IMR-90 (cell line): ENCODE measurements around the gene SAMD11. TPM values are rescaled to one million over a fixed set of nuclear protein-coding genes. Genes with fewer than 3 reads are reported as not detected.

Source experiments
- ATAC-seq: fragments of 200-7000 bp; cut with Tn5 transposase; 2 replicates; pipeline ENCODE4 v1.9.1; 2020; ENCODE audit warnings: low read depth, mild to moderate bottlenecking, moderate library complexity
- BruUV-seq: library from RNA; stranded (reverse); fragments of 400-500 nt; replicated peaks from 2 replicates; lab custom pipeline; 2021; lab: Mats Ljungman, UMichigan
- CTCF ChIA-PET: fragments of 300-600 bp; formaldehyde crosslinking; extraction: SDS; loops from one replicate; lab custom pipeline; 2021; ENCODE audit warnings: antibody characterized with exemption; lab: Yijun Ruan, JAX
- POLR2A ChIA-PET: fragments of 300-600 bp; sonication (Branson Sonifier 250); formaldehyde crosslinking; loops from one replicate; lab custom pipeline; 2022; ENCODE audit warnings: antibody characterized with exemption; ENCODE audit not compliant: unreplicated experiment; lab: Charles Lee
- DNase-seq: peaks from one replicate; pipeline ENCODE4 v3.0.0; 2013
- H2AFZ ChIP-seq: replicated peaks from 2 replicates; pipeline ENCODE3; 2013; ENCODE audit warnings: low read length, mild to moderate bottlenecking; ENCODE audit not compliant: poor library complexity
- H2AK5ac ChIP-seq: 2 replicates; pipeline ENCODE4 v1.6.1; 2013; ENCODE audit warnings: low read depth, low read length, inconsistent platforms
- H2AK9ac ChIP-seq: replicated peaks from 2 replicates; pipeline ENCODE3; 2013; ENCODE audit warnings: mild to moderate bottlenecking, low read depth, low read length, moderate library complexity; ENCODE audit not compliant: poor library complexity
- H2BK120ac ChIP-seq: 2 replicates; pipeline ENCODE4 v1.6.1; 2013; ENCODE audit warnings: low read depth, low read length, inconsistent platforms
- H2BK15ac ChIP-seq: 3 replicates; pipeline ENCODE4 v1.6.1; 2013; ENCODE audit warnings: low read depth, low read length, inconsistent platforms
- H2BK20ac ChIP-seq: 2 replicates; pipeline ENCODE4 v1.6.1; 2013; ENCODE audit warnings: low read depth, mild to moderate bottlenecking, inconsistent platforms, low read length, moderate library complexity
- H2BK5ac ChIP-seq: 2 replicates; pipeline ENCODE4 v1.6.1; 2013; ENCODE audit warnings: mild to moderate bottlenecking, low read depth, low read length, inconsistent platforms; ENCODE audit not compliant: poor library complexity, severe bottlenecking
- H3K14ac ChIP-seq: replicated peaks from 2 replicates; pipeline ENCODE4 v1.6.1; 2013; ENCODE audit warnings: low read depth, low read length, inconsistent platforms
- H3K18ac ChIP-seq: 2 replicates; pipeline ENCODE4 v1.6.1; 2013; ENCODE audit warnings: low read depth, low read length, control low read depth
- H3K23ac ChIP-seq: 2 replicates; pipeline ENCODE4 v1.6.1; 2013; ENCODE audit warnings: low read depth, low read length, inconsistent platforms
- H3K27ac ChIP-seq: 2 replicates; pipeline ENCODE4 v1.5.1; 2013; ENCODE audit warnings: mild to moderate bottlenecking, control low read depth, low read length; ENCODE audit not compliant: insufficient read depth
- H3K27me3 ChIP-seq: 2 replicates; pipeline ENCODE4 v1.6.1; 2013; ENCODE audit warnings: low read length; ENCODE audit not compliant: control insufficient read depth, insufficient read depth
- H3K36me3 ChIP-seq: 2 replicates; pipeline ENCODE4 v1.6.1; 2013; ENCODE audit warnings: low read length, mixed read lengths; ENCODE audit not compliant: control insufficient read depth, insufficient read depth
- H3K4ac ChIP-seq: 2 replicates; pipeline ENCODE4 v1.6.1; 2013; ENCODE audit warnings: low read depth, low read length, inconsistent platforms
- H3K4me1 ChIP-seq: 2 replicates; pipeline ENCODE4 v1.6.1; 2013; ENCODE audit warnings: low read length, mixed read lengths; ENCODE audit not compliant: control insufficient read depth, insufficient read depth
- H3K4me2 ChIP-seq: 2 replicates; pipeline ENCODE4 v1.6.1; 2013; ENCODE audit warnings: low read depth, mild to moderate bottlenecking, control low read depth, low read length, moderate library complexity
- H3K4me3 ChIP-seq: 2 replicates; pipeline ENCODE4 v1.5.1; 2013; ENCODE audit warnings: low read depth, mild to moderate bottlenecking, control low read depth, low read length, moderate library complexity; ENCODE audit not compliant: insufficient read depth
- H3K56ac ChIP-seq: 2 replicates; pipeline ENCODE4 v1.6.1; 2013; ENCODE audit warnings: low read length, inconsistent platforms; ENCODE audit not compliant: insufficient read depth; ENCODE audit errors: extremely low read depth
- H3K79me1 ChIP-seq, 2 experiments: 2 replicates each; pipeline ENCODE4 v1.6.1; 2013; ENCODE audit warnings: low read length in 2 of 2, inconsistent platforms in 1 of 2, low read depth in 1 of 2
- H3K9ac ChIP-seq: 2 replicates; pipeline ENCODE4 v1.6.1; 2013; ENCODE audit warnings: low read depth, low read length, control low read depth
- H3K9me1 ChIP-seq: 2 replicates; pipeline ENCODE4 v1.6.1; 2013; ENCODE audit warnings: low read length, inconsistent platforms; ENCODE audit not compliant: insufficient read depth
- H3K9me3 ChIP-seq: 2 replicates; pipeline ENCODE4 v1.6.1; 2013; ENCODE audit warnings: low read length; ENCODE audit not compliant: control insufficient read depth, insufficient read depth
- H4K20me1 ChIP-seq: 2 replicates; pipeline ENCODE4 v1.6.1; 2013; ENCODE audit warnings: low read length, inconsistent platforms; ENCODE audit not compliant: insufficient read depth
- H4K5ac ChIP-seq: 2 replicates; pipeline ENCODE4 v1.6.1; 2013; ENCODE audit warnings: mild to moderate bottlenecking, low read depth, low read length, control low read depth
- H4K8ac ChIP-seq, 2 experiments: 2 replicates each; pipeline ENCODE4 v1.6.1; 2013; ENCODE audit warnings: low read depth in 2 of 2, low read length in 2 of 2, control low read depth in 1 of 2, inconsistent platforms in 1 of 2
- H4K91ac ChIP-seq: 2 replicates; pipeline ENCODE4 v1.6.1; 2013; ENCODE audit warnings: low read depth, low read length, inconsistent platforms; ENCODE audit not compliant: insufficient read depth
- CEBPB ChIP-seq: IDR thresholded peaks from 2 replicates; pipeline ENCODE4 v1.6.1; 2012; ENCODE audit warnings: low read depth, low read length, improper control_type of control experiment
- NFE2L2 ChIP-seq: fragments of 150-350 bp; IDR thresholded peaks from 2 replicates; pipeline ENCODE4 v1.6.1; 2016; ENCODE audit warnings: low read depth, mild to moderate bottlenecking, low read length
- POLR2A ChIP-seq: IDR thresholded peaks from 2 replicates; pipeline ENCODE4 v1.6.1; 2012; ENCODE audit warnings: mild to moderate bottlenecking, low read depth, low read length
- WGBS, 2 experiments: methylation state at CpG; one replicate each; pipeline versions ENCODE4 v1.1.5 to v1.1.7; 2013; ENCODE audit warnings: missing lambda C conversion rate in 2 of 2; ENCODE audit not compliant: insufficient read length in 1 of 2; ENCODE audit errors: extremely low coverage in 2 of 2; 5-methylcytosine and 5-hydroxymethylcytosine counted together
- dilution Hi-C: fragments of 300-500 bp; cut with HindIII; formaldehyde crosslinking; loops from one replicate; pipeline ENCODE4 v1.14.3; 2018; ENCODE audit warnings: low sequenced_read_pairs; ENCODE audit not compliant: unreplicated experiment
- in situ Hi-C: fragments of 300-500 bp; cut with MboI; formaldehyde crosslinking; loops from 3 replicates; pipeline ENCODE4 v1.14.3; 2019; ENCODE audit warnings: low sequenced_read_pairs, inconsistent platforms, mixed read lengths
- intact Hi-C: fragments of 100-400 bp; cut with micrococcal nuclease; formaldehyde crosslinking; loops from 2 replicates; pipeline ENCODE4 v1.10.0; 2022
- polyA plus RNA-seq, 3 experiments: library from polyadenylated mRNA; depleted of rRNA; stranded (reverse); fragments of >200 nt; gene quantifications; 2 replicates each; pipeline ENCODE4 v1.2.3, GENCODE V29; 2012; ENCODE audit warnings: low replicate concordance in 1 of 3
- total RNA-seq: library from RNA; depleted of rRNA; stranded (reverse); fragments of >200 nt; gene quantifications from 2 replicates; pipeline ENCODE4 v1.2.3, GENCODE V29; 2012

The SAMD11 gene
- total and polyA plus RNA-seq, 2 of the 4 experiments (the other 2 are of a cell fraction), result 5.9 to 22.9 TPM

DNA sequence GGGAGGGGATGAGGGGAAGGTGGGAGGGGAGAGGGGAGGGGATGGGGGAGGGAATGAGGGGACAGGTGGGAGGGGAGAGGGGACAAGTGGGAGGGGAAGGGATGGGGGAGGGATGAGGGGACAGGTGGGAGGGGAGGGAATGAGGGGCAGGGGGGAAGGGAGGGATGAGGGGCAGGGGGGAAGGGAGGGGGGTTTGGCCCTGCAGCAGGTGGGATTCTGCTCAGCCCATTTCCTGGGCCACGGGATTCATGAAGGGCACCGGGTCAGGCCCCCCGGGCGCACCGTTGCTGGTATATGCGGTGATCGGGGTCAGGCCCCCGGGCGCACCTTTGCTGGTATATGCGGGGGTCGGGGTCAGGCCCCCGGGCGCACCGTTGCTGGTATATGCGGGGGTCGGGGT, 15.1 kb upstream of the SAMD11 start:
- no peak overlapping the region for H2BK15ac ChIP-seq
- POLR2A ChIA-PET, result no interaction called here
- no peak overlapping the region for H3K4ac ChIP-seq
- ATAC-seq (no peak), DNase-seq (no peak)
- no peak overlapping the region for H2AFZ ChIP-seq
- H3K4me1 ChIP-seq, result peaks cover 30% of the 10 kb centered on the region
- TF ChIP-seq CEBPB (no peak), NFE2L2 (no peak), POLR2A (no peak)
- no peak overlapping the region for H4K8ac ChIP-seq
- in situ Hi-C loops (no loop called here), intact Hi-C loops (no loop called here), dilution Hi-C loops (no loop called here)
- no peak overlapping the region for H2AK5ac ChIP-seq
- H2BK20ac ChIP-seq, result no peak overlapping the region
- no peak overlapping the region for H2BK120ac ChIP-seq
- H4K91ac ChIP-seq, result no peak overlapping the region
- H3K9me3 ChIP-seq, result no peaks in the 10 kb centered on the region
- no peak overlapping the region for H2AK9ac ChIP-seq
- no peak overlapping the region for H3K18ac ChIP-seq
- BruUV-seq, result no TSS peak
- no peak overlapping the region for H3K4me3 ChIP-seq
- H3K27me3 ChIP-seq, result no peaks in the 10 kb centered on the region
- no peak overlapping the region for H3K23ac ChIP-seq
- CTCF ChIA-PET, result no interaction called here
- H3K14ac ChIP-seq, result no peak overlapping the region
- no peak overlapping the region for H2BK5ac ChIP-seq
- H3K56ac ChIP-seq, result no peak overlapping the region
- H4K20me1 ChIP-seq, result no peaks in the 10 kb centered on the region; the same call in 1 of the 2 replicates
- peaks cover 0 to 7% of the 10 kb centered on the region in 2 experiments; a peak in 1 of 4 replicates for H3K79me1 ChIP-seq
- WGBS, 2 experiments, result no CpG with 5 or more reads among the region's 16 CpGs
- H3K4me2 ChIP-seq, result no peak overlapping the region
- H3K9ac ChIP-seq, result no peak overlapping the region
- no peaks in the 10 kb centered on the region for H3K9me1 ChIP-seq
- no peaks in the 10 kb centered on the region for H3K36me3 ChIP-seq
- H4K5ac ChIP-seq, result no peak overlapping the region
- H3K27ac ChIP-seq, result no peak overlapping the region
